ENCODE measurements around the gene ZNF688. TPM values are rescaled to one million over a fixed set of nuclear protein-coding genes. Genes with fewer than 3 reads are reported as not detected.

The ZNF688 gene
- total RNA-seq, 1 donor from 2014 or later: 6.7 TPM

GRCh38 chr16:30521476-30521872, 50.0 kb downstream of the ZNF688 start:
- no peak for DNase-seq (ENCODE audit: low read depth, low spot score)

Other genes with a start within 250 kb of the ZNF688 start
- gene CD2BP2, start 216.4 kb downstream of the ZNF688 start, total RNA-seq: 34.6 and 43.3 TPM in 2 replicates
- gene TBC1D10B, start 201.2 kb downstream of the ZNF688 start, total RNA-seq: 32.2 and 43.0 TPM in 2 replicates
- not detected in 2 replicates for gene MYL11, start 196.9 kb downstream of the ZNF688 start, total RNA-seq
- gene SEPTIN1, start 189.2 kb downstream of the ZNF688 start, total RNA-seq: 0.13 TPM in 1 of 2 replicates, not detected in the other
- gene ZNF48, start 176.3 kb downstream of the ZNF688 start, total RNA-seq: 13.6 and 15.6 TPM in 2 replicates
- gene ZNF771, start 164.1 kb downstream of the ZNF688 start, total RNA-seq: 7.9 and 8.4 TPM in 2 replicates
- gene DCTPP1, start 141.7 kb downstream of the ZNF688 start, total RNA-seq: 37.5 and 38.2 TPM in 2 replicates
- gene SEPHS2, start 125.8 kb downstream of the ZNF688 start, total RNA-seq: 16.6 and 18.3 TPM in 2 replicates
- gene ITGAL, start 99.0 kb downstream of the ZNF688 start, total RNA-seq: under 0.01 TPM in 1 of 2 replicates, not detected in the other
- gene ZNF768, start 45.1 kb downstream of the ZNF688 start, total RNA-seq: 21.2 and 21.6 TPM in 2 replicates
- gene ZNF747, start 36.9 kb downstream of the ZNF688 start, total RNA-seq: 5.7 and 7.0 TPM in 2 replicates
- gene ZNF764, start 13.3 kb downstream of the ZNF688 start, total RNA-seq: 4.3 and 4.5 TPM in 2 replicates
- gene ZNF785, start 14.0 kb upstream of the ZNF688 start, total RNA-seq: 8.0 and 9.4 TPM in 2 replicates
- gene ZNF689, start 38.7 kb upstream of the ZNF688 start, total RNA-seq: 4.3 and 5.0 TPM in 2 replicates
- 6.7 and 11.1 TPM in 2 replicates for gene PRR14, start 79.2 kb upstream of the ZNF688 start, total RNA-seq
- 12.4 and 14.0 TPM in 2 replicates for gene FBRS, start 86.7 kb upstream of the ZNF688 start, total RNA-seq
- 33.4 and 42.6 TPM in 2 replicates for gene SRCAP, start 127.5 kb upstream of the ZNF688 start, total RNA-seq
- 20.9 and 21.2 TPM in 2 replicates for gene PHKG2, start 176.7 kb upstream of the ZNF688 start, total RNA-seq
- 1.3 and 1.6 TPM in 2 replicates for gene CFAP119, start 190.3 kb upstream of the ZNF688 start, total RNA-seq
- gene RNF40, start 190.6 kb upstream of the ZNF688 start, total RNA-seq: 63.8 and 99.4 TPM in 2 replicates
- gene ZNF629, start 215.5 kb upstream of the ZNF688 start, total RNA-seq: 6.1 and 7.8 TPM in 2 replicates